Measurements from ENCODE around the gene MYO9B.

Gene MYO9B

GRCh38 chr19:17109300-17109699 is 33.7 kb downstream of the MYO9B start:
- H3K4me1 ChIP-seq (ENCODE audit: control insufficient read depth, low read length) = peaks cover 65% of the 10 kb centered on the region
- no peaks in the 10 kb centered on the region for H3K27me3 ChIP-seq (ENCODE audit: control insufficient read depth, low read length)
- peak overlapping the region; percentile 49 for H3K4me3 ChIP-seq (ENCODE audit: low read length)
- H3K4me2 ChIP-seq (ENCODE audit: low read length) = peak overlapping the region; percentile 76
- no peak for TF ChIP-seq EZH2phosphoT487 (IDR thresholded peaks at IDR 0.05; ENCODE audit: borderline replicate concordance, low read length)
- no peak for TF ChIP-seq CTCF (IDR thresholded peaks at IDR 0.05; ENCODE audit: low read depth, low read length, poor library complexity, severe bottlenecking)
- peaks cover 3% of the 10 kb centered on the region; the same call in 1 of the 2 replicates for H4K20me1 ChIP-seq (ENCODE audit: control insufficient read depth, insufficient read depth, low read depth, low read length)
- peak overlapping the region; percentile 71 for H3K27ac ChIP-seq (ENCODE audit: low read depth, low read length)
- no peaks in the 10 kb centered on the region for H3K9me3 ChIP-seq (ENCODE audit: control insufficient read depth, insufficient read depth, low read length)
- no peaks in the 10 kb centered on the region; the same call in 1 of the 2 replicates for H3F3A ChIP-seq (ENCODE audit: control insufficient read depth, insufficient read depth)
- H3K36me3 ChIP-seq (ENCODE audit: control insufficient read depth, low read length) = peaks cover 59% of the 10 kb centered on the region
- H3K9me2 ChIP-seq (replicated peaks; ENCODE audit: control insufficient read depth, low read length) = no peaks in the 10 kb centered on the region
- H3K79me2 ChIP-seq (ENCODE audit: control insufficient read depth, low read length) = peaks cover 92% of the 10 kb centered on the region

GRCh38 chr19:17109962-17110598 is 34.5 kb downstream of the MYO9B start:
- peak overlapping the region; percentile 71 for H3K27ac ChIP-seq (ENCODE audit: low read depth, low read length)
- no peaks in the 10 kb centered on the region; the same call in 1 of the 2 replicates for H4K20me1 ChIP-seq (ENCODE audit: control insufficient read depth, insufficient read depth, low read depth, low read length)
- H3K36me3 ChIP-seq (ENCODE audit: control insufficient read depth, low read length) = peaks cover 53% of the 10 kb centered on the region

GRCh38 chr19:17110599-17110966 is 35.0 kb downstream of the MYO9B start:
- Histone ChIP-seq H3K9me3 (ENCODE audit: control insufficient read depth, insufficient read depth, low read length) (no peaks in the 10 kb centered on the region), H3K36me3 (ENCODE audit: control insufficient read depth, low read length) (peaks cover 51% of the 10 kb centered on the region), H3F3A (ENCODE audit: control insufficient read depth, insufficient read depth) (no peaks in the 10 kb centered on the region; the same call in 1 of the 2 replicates), H3K27ac (ENCODE audit: low read depth, low read length) (peak overlapping the region; percentile 71), H3K79me2 (ENCODE audit: control insufficient read depth, low read length) (peaks cover 86% of the 10 kb centered on the region), H3K27me3 (ENCODE audit: control insufficient read depth, low read length) (no peaks in the 10 kb centered on the region), H3K4me1 (ENCODE audit: control insufficient read depth, low read length) (peaks cover 52% of the 10 kb centered on the region), H4K20me1 (ENCODE audit: control insufficient read depth, insufficient read depth, low read depth, low read length) (no peaks in the 10 kb centered on the region; the same call in 1 of the 2 replicates), H3K9me2 (replicated peaks; ENCODE audit: control insufficient read depth, low read length) (no peaks in the 10 kb centered on the region), H3K4me2 (ENCODE audit: low read length) (peak overlapping the region; percentile 76), H3K4me3 (ENCODE audit: low read length) (peak overlapping the region; percentile 49)
- TF ChIP-seq CTCF (IDR thresholded peaks at IDR 0.05; ENCODE audit: low read depth, low read length, poor library complexity, severe bottlenecking) = no peak
- no peak for TF ChIP-seq EZH2phosphoT487 (IDR thresholded peaks at IDR 0.05; ENCODE audit: borderline replicate concordance, low read length)

More at GRCh38 chr19:17109962-17110598, 34.5 kb downstream of the MYO9B start:
- Histone ChIP-seq H3K4me3 (ENCODE audit: low read length) (peak overlapping the region; percentile 49), H3K27me3 (ENCODE audit: control insufficient read depth, low read length) (no peaks in the 10 kb centered on the region), H3K9me2 (replicated peaks; ENCODE audit: control insufficient read depth, low read length) (no peaks in the 10 kb centered on the region), H3K9me3 (ENCODE audit: control insufficient read depth, insufficient read depth, low read length) (no peaks in the 10 kb centered on the region), H3K4me2 (ENCODE audit: low read length) (peak overlapping the region; percentile 76), H3K4me1 (ENCODE audit: control insufficient read depth, low read length) (peaks cover 57% of the 10 kb centered on the region), H3K79me2 (ENCODE audit: control insufficient read depth, low read length) (peaks cover 88% of the 10 kb centered on the region), H3F3A (ENCODE audit: control insufficient read depth, insufficient read depth) (no peaks in the 10 kb centered on the region; the same call in 1 of the 2 replicates)
- TF ChIP-seq EZH2phosphoT487 (IDR thresholded peaks at IDR 0.05; ENCODE audit: borderline replicate concordance, low read length) = no peak
- no peak for TF ChIP-seq CTCF (IDR thresholded peaks at IDR 0.05; ENCODE audit: low read depth, low read length, poor library complexity, severe bottlenecking)
